Posterior cingulate gyrus (tissue), 11 donors: ENCODE measurements around the gene CBARP.
"Not testable (repeated sequence)": the region's sequence is repeated elsewhere in the genome, so short reads cannot be mapped to it uniquely, and the experiment has no call there.

Source experiments
- DNase-seq, 10 donors: peaks; one replicate each; pipeline versions ENCODE4 v3.0.0 to v3.0.0-alpha.2; 2020 to 2021; ENCODE audit warnings: mixed read lengths in 3 of 10
- intact Hi-C: fragments of 100-400 bp; cut with DNase I; formaldehyde crosslinking; loops from one replicate; pipeline ENCODE4 v1.15.1; 2023

Gene CBARP

GRCh38 chr19:1220976-1221903 lies 16.6 kb downstream of the CBARP start:
- DNase-seq, result peak in 9 of 10 donors; percentile 62 to 96 (median 71)
- intact Hi-C loops, result loop anchor here (1.0 kb wide), 1 partner anchor 19 kb away; no protein-coding TSS in a partner anchor

- intact Hi-C loops, result no loop called here
- no peak for DNase-seq
These were observed 17.3 kb downstream of the CBARP start for GRCh38 chr19:1220477-1220930.

DNA sequence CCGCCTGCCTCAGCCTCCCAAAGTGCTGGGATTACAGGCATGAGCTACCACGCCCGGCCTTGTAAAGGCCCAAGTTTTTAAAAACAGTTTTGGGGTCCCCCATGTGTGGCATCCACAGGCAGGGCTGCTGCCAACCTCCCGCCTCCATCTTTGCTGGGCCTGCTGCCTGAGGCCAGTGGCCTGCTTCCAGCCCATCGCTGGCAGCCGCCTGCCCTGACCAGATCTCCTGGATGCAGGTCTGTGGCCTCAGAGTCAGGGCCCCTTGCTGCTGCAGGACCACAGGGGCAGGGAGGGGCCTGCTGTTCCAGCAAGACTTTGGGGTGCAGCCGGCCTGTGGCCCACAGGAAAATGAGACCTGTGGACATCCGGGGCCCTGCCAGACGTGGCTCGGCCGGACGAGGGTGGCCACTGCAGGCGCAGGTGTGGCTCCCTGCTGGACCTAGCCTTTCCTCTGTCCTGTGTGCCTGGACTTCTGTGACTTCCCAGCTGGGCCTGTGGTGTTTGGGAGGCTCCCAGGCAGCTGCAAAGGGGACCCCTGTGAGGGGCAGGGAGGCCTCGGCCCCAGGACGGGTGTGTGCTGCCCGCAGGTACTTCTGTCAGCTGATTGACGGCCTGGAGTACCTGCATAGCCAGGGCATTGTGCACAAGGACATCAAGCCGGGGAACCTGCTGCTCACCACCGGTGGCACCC lies 17.9 kb downstream of the CBARP start:
- DNase-seq, result no peak
- intact Hi-C loops, result no loop called here

DNA sequence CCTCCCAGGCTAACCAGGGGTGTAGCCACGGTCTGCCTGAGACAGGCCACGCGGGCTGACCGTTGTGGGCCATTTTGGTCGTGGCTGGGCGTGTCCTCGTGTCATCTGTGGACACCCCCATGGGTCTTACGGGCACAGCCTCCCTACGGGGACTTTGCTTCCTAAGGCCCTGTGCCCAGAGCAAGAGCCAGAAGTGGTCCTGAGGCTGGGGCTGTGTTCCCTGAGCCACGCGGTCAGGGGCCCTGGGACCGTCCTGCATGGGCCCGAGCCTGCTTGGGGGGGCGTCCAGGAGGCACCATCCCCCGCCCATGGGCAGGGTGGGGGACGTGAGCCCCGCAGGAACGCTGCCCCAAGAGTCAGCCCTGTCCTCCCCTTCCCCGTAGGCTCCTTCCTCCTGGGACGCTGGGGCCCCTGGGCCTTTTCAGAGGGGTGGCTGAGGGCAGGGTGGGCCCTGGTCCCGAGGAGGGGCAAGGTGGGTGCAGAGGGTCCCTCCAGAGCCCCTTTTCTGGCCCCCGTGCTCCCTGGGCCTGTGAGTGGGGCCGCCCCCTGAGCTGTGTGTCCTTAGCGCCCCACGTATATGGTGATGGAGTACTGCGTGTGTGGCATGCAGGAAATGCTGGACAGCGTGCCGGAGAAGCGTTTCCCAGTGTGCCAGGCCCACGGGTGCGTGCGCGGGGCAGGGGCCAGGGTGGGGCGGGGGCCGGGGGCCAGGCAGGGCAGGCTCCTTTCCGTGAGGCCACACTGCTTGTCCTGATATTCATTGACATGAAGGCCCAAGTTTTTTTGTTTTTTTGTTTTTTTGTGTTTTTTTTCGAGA lies 18.8 kb downstream of the CBARP start:
- no peak for DNase-seq
- intact Hi-C loops, result no loop called here

DNA sequence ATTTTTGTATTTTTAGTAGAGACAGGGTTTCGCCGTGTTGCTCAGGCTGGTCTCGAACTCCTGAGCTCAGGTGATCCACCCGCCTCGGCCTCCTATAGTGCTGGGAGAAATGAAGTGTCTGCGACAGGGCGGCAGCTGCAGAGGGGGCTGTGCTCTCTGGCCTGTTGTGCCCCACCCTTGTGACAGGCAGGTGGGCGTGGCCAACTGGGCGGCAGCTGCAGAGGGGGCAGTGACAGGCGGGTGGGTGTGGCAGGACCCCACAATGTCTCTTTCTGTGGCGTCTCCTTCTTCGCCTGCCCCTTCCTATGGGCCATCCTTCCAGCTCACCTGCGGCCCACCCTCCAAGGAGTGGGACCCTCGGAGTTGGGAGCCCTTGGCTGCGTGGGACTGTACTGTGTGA lies 20.4 kb downstream of the CBARP start:
- intact Hi-C loops, result no loop called here
- no peak for DNase-seq

- DNase-seq, result no peak
- intact Hi-C loops, result no loop called here
These were observed 21.0 kb downstream of the CBARP start for GRCh38 chr19:1216756-1217155.

- intact Hi-C loops, result no loop called here
- peak in 6 of 10 donors; percentile 47 to 93 (median 67) for DNase-seq
These were observed 22.7 kb downstream of the CBARP start for GRCh38 chr19:1214862-1215731.

DNA sequence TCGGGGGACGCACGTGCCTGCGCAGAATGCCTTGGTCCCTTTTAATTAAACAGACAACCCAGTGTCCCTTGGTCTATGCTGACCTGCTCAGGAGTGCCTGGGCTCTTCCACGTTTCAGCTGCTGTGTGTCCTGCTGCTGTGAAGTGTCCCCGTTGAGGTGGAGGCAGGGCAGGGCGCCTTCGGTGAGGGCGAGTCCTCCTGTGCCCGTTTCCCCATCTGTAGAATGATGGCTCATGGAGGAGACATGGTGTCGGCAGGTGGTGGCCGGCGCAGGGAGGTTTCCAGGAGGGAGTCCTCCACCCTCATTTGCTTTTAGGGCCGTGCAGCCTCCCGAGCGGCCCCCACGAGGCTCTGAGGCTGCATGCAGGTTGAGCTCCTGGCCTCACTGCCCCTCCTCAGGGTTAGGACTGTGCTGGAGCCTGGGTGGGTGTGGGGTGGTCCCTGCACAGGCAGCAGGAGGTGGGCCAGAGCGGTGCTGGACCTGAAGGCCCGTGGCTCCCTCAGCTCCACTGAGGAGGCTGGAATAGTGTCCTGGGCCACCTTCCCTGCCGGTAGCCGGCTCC lies 23.4 kb downstream of the CBARP start:
- DNase-seq, result peak in 1 of 10 donors; percentile 7
- intact Hi-C loops, result no loop called here

DNA sequence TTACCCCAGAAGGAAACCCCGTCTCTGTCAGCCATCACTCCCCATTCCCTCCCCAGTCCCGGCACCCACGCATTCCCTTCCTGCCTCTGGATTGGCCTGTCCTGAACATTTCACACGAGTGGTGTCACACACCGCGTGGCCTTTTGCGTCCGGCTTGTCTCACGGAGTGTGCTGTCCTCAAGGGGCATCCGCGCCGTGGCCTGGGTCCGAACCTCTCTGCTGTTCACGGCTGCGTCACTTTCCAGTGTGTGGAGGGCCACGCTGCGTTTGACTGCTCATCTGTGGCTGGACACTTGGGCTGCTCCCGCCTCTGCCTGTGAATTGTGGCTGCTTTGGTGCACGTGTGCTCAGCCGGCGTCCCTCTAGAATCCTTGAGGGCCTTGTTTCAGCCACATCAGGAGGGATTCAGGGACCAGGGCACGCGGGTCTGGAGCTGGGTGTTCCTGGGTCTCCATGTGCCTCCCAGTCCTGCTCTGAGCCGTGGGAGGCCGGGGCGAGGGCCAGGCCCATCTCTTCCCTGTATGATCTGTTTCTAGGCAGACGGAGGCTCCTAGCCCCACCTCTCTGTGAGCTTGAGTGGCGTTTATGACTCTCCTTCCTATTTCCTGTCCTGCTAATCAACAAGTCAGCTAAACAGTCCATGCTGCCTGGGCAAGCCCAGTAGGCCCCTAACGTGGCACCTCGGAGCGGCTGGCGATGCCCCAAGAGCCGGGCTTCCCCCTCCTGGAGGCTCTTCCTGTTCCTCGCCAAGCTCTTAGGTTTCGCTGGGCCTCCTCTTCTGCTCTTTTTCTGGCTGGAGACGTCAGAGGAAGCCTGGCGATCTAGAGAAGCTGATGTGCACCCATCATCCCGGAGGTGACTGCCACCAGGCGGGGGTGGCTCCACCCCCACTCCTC lies 24.2 kb downstream of the CBARP start:
- intact Hi-C loops, result no loop called here
- DNase-seq, result peak in 2 of 10 donors; percentile 78 to 85

GRCh38 chr19:1211494-1212234 lies 26.1 kb downstream of the CBARP start:
- peak in 3 of 10 donors; percentile 86 to 95 (median 93) for DNase-seq
- intact Hi-C loops, result no loop called here

DNA sequence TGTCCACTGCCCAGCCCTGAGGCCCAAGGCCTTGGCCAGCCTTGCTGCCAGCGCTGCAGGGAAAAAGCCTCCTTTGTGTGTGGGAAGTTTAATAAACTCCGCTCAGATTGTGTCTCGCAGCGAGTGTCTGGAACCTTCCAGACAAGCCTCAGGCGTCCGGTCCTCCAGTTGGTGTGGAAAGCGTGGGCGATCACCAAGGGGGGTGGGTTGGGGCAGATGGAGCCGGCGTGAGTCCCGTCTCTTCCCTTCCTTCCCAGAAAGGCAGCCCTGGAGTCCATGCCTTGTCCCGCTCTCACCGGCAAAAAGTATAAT lies 27.6 kb downstream of the CBARP start:
- peak in 7 of 10 donors; percentile 54 to 94 (median 72) for DNase-seq
- intact Hi-C loops, result no loop called here

- intact Hi-C loops, DNase-seq: not testable (repeated sequence)
These were observed 29.0 kb downstream of the CBARP start for GRCh38 chr19:1208830-1209229.

- DNase-seq, result no peak
- intact Hi-C loops, result no loop called here
These were observed 30.8 kb downstream of the CBARP start for GRCh38 chr19:1206864-1207450.

- intact Hi-C loops, result no loop called here
- DNase-seq, result no peak
These were observed 31.5 kb downstream of the CBARP start for GRCh38 chr19:1206150-1206863.

GRCh38 chr19:1205114-1206099 lies 32.4 kb downstream of the CBARP start, which contains the start of gene STK11:
Gene STK11 (plus strand): TSS chr19:1205778. CDS start chr19:1206914, 1,136 bp downstream.
- intact Hi-C loops, result no loop called here
- DNase-seq, result peak; percentile 98 to 100 (median 99)
